GM19328 (cell line): ENCODE data around the gene UMPS.
"Not testable (repeated sequence)": the region's sequence is repeated elsewhere in the genome, so short reads cannot be mapped to it uniquely, and the experiment has no call there.

Experiments
- ATAC-seq: cut with Tn5 transposase; IDR thresholded peaks from one replicate; pipeline ENCODE4 v1.9.1; 2021; ENCODE audit warnings: mild to moderate bottlenecking, moderate library complexity; ENCODE audit not compliant: unreplicated experiment

The UMPS gene

GRCh38 chr3:124707223-124707622, 23.0 kb upstream of the UMPS start:
- ATAC-seq = not testable (repeated sequence)

DNA sequence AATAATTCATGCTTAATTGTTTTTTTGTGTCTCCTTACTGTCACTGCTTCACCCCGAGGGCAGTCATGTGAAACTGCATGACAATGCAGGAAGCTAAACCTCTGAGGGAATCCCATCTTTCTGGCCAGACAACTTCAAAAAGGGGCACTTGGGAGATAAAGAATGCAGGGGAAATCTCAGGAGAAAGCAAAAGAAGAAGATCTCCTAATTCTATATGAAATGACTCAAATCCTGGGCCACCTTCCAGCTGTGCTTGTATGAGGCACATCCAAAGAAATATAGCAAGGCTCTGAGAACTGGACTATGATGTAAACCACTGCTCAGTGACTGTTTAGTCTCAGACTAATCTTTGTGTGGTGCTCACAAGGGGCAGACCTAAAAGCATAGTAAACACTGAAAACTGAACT, 22.6 kb upstream of the UMPS start:
- no peak for ATAC-seq

DNA sequence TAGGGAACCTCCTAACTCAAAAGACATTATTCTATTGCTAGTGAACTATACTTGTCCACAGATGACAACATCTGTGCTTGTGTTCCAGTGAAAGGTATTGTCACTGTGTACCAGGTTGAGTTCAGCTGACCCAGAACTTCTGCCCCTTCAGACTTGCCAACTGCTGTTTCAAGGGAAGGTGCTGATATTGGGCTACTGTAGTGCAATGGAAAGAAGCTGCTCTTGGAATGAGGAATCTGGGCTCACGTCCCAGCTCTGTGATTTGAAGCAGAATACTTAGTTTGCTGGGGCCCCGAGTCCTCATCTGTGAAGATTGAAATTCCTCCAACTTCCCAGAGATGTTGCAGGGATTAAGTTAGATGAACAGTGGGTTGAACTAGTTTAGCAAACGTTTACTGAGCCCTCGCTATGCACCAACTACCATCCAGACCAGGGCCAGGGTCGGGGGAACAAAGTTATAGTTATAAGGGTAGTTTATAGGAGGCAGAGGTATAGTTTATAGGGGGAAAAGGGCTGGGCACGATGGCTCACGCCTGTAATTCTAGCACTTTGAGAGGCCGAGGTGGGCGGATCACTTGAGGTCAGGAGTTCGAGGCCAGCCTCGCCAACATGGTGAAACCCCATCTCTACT, 15.9 kb upstream of the UMPS start:
- ATAC-seq = no peak

- ATAC-seq = no peak
Measured at GRCh38 chr3:124722589-124722988, 7.7 kb upstream of the UMPS start.

GRCh38 chr3:124730941-124731297, 667 bp downstream of the UMPS start:
- no peak for ATAC-seq

DNA sequence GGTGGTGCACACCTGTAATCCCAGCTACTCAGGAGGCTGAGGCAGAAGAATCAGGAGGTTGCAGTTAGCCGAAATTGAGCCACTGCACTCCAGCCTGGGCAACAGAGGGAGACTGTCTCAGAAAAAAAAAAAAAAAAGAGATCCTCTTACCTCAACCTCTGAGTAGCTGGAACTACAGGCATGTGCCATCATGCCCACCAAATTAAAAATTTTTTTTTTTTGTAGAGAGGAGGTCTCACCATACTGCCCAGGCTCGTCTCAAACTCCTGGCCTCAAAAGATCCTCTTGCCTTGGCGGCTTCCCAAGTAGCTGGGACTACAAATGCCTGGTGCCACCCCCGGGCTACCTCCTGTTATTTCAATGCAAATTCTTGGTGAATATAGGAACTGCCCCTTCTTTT, 1.5 kb downstream of the UMPS start:
- no peak for ATAC-seq

GRCh38 chr3:124741027-124741426, 10.8 kb downstream of the UMPS start:
- ATAC-seq = no peak

DNA sequence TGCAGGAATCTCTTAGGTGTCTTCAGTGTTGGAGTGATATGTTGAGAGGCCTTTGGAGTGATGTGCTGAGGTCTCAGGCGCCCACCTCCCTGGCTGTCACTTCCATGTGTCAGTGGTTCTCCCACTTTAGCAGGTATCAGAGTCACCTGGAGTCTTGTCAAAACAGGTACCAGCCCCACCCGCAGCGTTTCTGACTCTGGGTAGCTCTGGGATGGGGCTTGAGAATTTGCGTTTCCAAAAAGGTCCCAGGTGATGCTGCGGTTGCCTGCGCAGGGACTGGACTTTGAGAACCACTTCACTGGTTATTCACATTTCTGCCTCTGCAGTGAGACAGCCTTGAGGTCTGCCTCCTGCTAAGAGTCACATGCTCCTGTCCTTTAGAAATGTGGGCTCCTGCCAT, 15.5 kb downstream of the UMPS start:
- no peak for ATAC-seq

DNA sequence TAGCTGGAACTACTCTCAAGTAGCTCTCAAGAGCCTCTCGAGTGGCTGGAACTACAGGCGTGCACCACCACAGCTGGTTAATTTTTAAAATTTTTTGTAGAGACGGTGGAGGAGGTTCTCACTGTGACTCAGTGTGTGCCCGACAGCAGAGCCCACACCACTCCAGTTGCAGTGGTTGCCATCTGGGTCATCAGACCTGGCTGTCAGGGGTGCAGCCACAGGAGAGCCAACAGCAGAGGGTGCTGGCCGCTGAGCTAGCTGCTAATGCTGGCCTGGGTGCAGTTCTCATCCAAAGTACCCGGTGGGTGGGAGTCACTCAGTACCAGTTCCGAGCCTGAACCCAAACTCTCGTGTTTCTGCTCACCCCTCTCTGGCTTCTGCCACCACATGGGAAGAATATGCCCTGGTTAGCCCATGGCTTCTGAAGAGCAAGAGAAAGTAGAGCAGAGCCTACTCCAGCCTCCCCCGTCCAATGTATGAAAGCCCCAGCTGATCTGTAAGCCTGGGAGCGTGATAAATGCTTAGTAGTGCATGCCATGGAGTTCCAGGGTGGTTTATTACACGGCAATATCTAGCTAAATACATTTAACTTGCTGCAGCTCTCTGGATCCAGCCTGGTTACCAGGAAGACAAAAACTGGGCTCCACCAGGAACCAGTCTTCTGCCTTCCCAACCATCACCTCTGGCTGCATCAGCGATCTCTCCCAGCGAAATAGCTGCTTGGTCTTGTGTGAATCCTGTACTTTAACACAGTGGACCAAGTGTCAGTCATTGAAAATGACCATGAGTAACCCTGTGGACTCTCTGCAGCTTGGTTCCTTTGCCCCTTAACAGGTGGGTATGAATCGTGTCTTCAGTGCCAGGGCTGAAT, 17.1 kb downstream of the UMPS start:
- no peak for ATAC-seq

- no peak for ATAC-seq
Measured at GRCh38 chr3:124748560-124749198, 18.4 kb downstream of the UMPS start.

- not testable (repeated sequence) for ATAC-seq
Measured at GRCh38 chr3:124749877-124750276, 19.6 kb downstream of the UMPS start.

- no peak for ATAC-seq
Measured at GRCh38 chr3:124751501-124751900, 21.2 kb downstream of the UMPS start.

GRCh38 chr3:124752051-124752450, 21.8 kb downstream of the UMPS start:
- ATAC-seq = no peak

DNA sequence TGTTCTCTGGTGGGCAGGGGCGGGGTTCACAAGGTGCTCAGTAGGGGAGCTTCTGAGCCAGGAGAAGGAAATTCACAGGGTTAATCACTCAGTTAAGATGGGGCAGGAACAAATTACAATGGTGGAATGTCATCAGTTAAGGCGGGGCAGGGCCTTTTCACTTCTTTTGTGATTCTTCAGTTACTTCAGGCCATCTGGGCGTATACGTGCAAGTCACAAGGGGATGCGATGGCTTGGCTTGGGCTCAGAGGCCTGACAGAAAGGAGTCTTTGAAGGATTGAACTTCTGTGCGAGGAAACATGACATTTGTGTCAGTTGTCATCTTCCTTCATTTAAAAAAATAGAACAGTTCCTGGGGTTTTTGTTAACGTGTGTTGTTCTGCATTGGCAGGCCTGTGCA, 27.7 kb downstream of the UMPS start:
- ATAC-seq = not testable (repeated sequence)

DNA sequence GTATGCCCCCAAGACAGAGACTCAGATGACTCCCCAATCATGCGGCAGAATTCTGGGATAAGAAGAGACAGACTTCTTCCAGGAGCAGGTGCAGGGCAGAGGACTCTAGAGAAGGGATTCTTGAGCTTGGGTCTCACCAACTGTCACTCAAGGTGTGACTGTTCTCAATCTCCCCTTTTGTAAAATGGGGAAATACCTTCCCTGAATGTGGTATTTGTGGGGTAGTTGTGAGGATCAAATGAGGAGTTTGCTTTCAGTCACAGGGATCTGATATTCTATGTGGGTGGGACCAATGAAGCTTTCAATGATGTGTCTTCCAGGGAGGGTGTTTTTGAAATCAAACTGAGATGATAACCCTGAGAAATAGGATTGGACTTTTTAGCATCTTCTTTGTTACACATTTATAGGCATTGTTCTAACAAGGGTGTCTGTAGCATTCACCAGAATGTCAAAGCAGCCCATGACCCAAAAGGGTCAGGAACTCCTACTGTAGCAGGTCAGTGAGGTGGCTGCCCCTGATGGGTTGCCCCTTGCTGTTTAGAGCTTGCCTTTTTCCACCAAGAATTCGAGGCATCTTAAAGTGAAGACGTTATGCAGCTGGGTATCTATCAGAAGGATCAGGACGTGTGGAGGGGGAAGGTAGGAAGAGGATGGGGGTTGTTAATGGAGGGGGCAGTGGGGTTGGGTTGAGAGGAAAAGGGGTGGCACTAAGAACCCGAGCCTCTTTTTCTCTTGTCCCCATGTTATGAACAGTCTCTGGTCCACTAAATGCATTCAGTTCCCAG, 28.8 kb downstream of the UMPS start:
- ATAC-seq = no peak

GRCh38 chr3:124759666-124760401, 29.6 kb downstream of the UMPS start:
- ATAC-seq = no peak

- ATAC-seq = no peak
Measured at GRCh38 chr3:124760601-124761000, 30.3 kb downstream of the UMPS start.

GRCh38 chr3:124761250-124761796, 31.1 kb downstream of the UMPS start:
- ATAC-seq = no peak

GRCh38 chr3:124761935-124762660, 31.8 kb downstream of the UMPS start:
- ATAC-seq = no peak

- ATAC-seq = no peak
Measured at GRCh38 chr3:124762661-124763011, 32.4 kb downstream of the UMPS start.
